SU-DHL-6 (cell line): ENCODE data around the gene MARCHF10.

ENCODE experiments used
- H2AFZ ChIP-seq: fragments of 200-600 bp; sonication (generic); 2 replicates; pipeline ENCODE4 v1.6.1; 2014; ENCODE audit warnings: low read depth, mild to moderate bottlenecking, moderate library complexity, mixed read lengths, antibody characterized with exemption, low read length; ENCODE audit not compliant: severe bottlenecking
- H3F3A ChIP-seq: fragments of 200-600 bp; shearing (Covaris generic); 2 replicates; pipeline ENCODE4 v1.6.0; 2016; ENCODE audit warnings: antibody characterized with exemption, mild to moderate bottlenecking; ENCODE audit not compliant: insufficient read depth
- H3K27ac ChIP-seq: fragments of 200-600 bp; sonication (generic); 2 replicates; pipeline ENCODE4 v1.5.1; 2016; ENCODE audit warnings: low read depth, mild to moderate bottlenecking, low read length, moderate library complexity, mixed read lengths
- H3K27me3 ChIP-seq: fragments of 200-600 bp; sonication (generic), shearing (Covaris generic); 2 replicates; pipeline ENCODE4 v1.6.0; 2014; ENCODE audit warnings: mild to moderate bottlenecking, low read length
- H3K36me3 ChIP-seq: fragments of 200-600 bp; sonication (generic); 2 replicates; pipeline ENCODE4 v1.6.1; 2014; ENCODE audit warnings: mild to moderate bottlenecking, low read length, mixed read lengths
- H3K4me2 ChIP-seq: fragments of 300-600, 200-600 bp; shearing (Covaris generic), sonication (generic); 2 replicates; pipeline ENCODE4 v1.6.0; 2014; ENCODE audit warnings: low read length, low read depth, mild to moderate bottlenecking; ENCODE audit not compliant: poor library complexity, severe bottlenecking
- H3K4me3 ChIP-seq: fragments of 200-600 bp; sonication (generic); 2 replicates; pipeline ENCODE4 v1.5.1; 2014; ENCODE audit warnings: antibody characterized with exemption, low read length, mild to moderate bottlenecking, mixed read lengths; ENCODE audit not compliant: insufficient read depth, poor library complexity, severe bottlenecking
- H3K79me2 ChIP-seq: fragments of 200-600 bp; sonication (generic); 2 replicates; pipeline ENCODE4 v1.6.1; 2014; ENCODE audit warnings: mild to moderate bottlenecking, low read length, moderate library complexity; ENCODE audit not compliant: insufficient read depth
- H3K9ac ChIP-seq: fragments of 200-600 bp; sonication (generic); 2 replicates; pipeline ENCODE4 v1.7.0; 2014; ENCODE audit warnings: mild to moderate bottlenecking, low read length
- H3K9me2 ChIP-seq: fragments of 200-600 bp; sonication (generic); replicated peaks from 2 replicates; pipeline ENCODE4 v1.6.1; 2014; ENCODE audit warnings: low read length; ENCODE audit not compliant: insufficient read depth
- H3K9me3 ChIP-seq: fragments of 200-600 bp; sonication (generic); 2 replicates; pipeline ENCODE4 v1.6.1; 2014; ENCODE audit warnings: low read length, mixed read lengths; ENCODE audit not compliant: insufficient read depth
- H4K20me1 ChIP-seq: fragments of 200-600 bp; sonication (generic); 2 replicates; pipeline ENCODE4 v1.6.1; 2014; ENCODE audit warnings: low read depth, mild to moderate bottlenecking, antibody characterized with exemption, low read length, moderate library complexity, mixed read lengths
- CTCF ChIP-seq: fragments of 200-600 bp; sonication (generic); IDR thresholded peaks from one replicate; pipeline ENCODE4 v1.5.1; 2017; ENCODE audit warnings: antibody characterized with exemption, mild to moderate bottlenecking, low read length, moderate library complexity; ENCODE audit not compliant: insufficient read depth, poor library complexity, severe bottlenecking
- EZH2phosphoT487 ChIP-seq: fragments of 200-600 bp; sonication (generic), shearing (Covaris generic); conservative IDR thresholded peaks from 2 replicates; pipeline ENCODE4 v1.6.1; 2018; ENCODE audit warnings: mild to moderate bottlenecking, antibody characterized with exemption, low read length, moderate library complexity, mixed read lengths

The MARCHF10 gene

GRCh38 chr17:62735044-62735651, 73.0 kb downstream of the MARCHF10 start:
- Histone ChIP-seq H3K27ac (no peak overlapping the region), H3K79me2 (no peaks in the 10 kb centered on the region), H4K20me1 (no peaks in the 10 kb centered on the region), H3K9ac (no peak overlapping the region), H3K9me3 (no peaks in the 10 kb centered on the region), H3F3A (no peaks in the 10 kb centered on the region), H3K4me2 (no peak overlapping the region), H3K4me3 (no peak overlapping the region), H3K9me2 (no peaks in the 10 kb centered on the region), H3K36me3 (no peaks in the 10 kb centered on the region), H3K27me3 (no peaks in the 10 kb centered on the region), H2AFZ (no peak overlapping the region)
- no peak for TF ChIP-seq CTCF
- no peak for TF ChIP-seq EZH2phosphoT487

GRCh38 chr17:62732125-62732524, 76.0 kb downstream of the MARCHF10 start:
- TF ChIP-seq CTCF = no peak
- TF ChIP-seq EZH2phosphoT487 = no peak

GRCh38 chr17:62727916-62728672, 80.0 kb downstream of the MARCHF10 start:
- Histone ChIP-seq H3K27ac (no peak overlapping the region), H4K20me1 (no peaks in the 10 kb centered on the region), H3F3A (no peaks in the 10 kb centered on the region), H3K4me2 (no peak overlapping the region), H2AFZ (no peak overlapping the region), H3K36me3 (no peaks in the 10 kb centered on the region), H3K9ac (no peak overlapping the region), H3K9me3 (no peaks in the 10 kb centered on the region), H3K4me3 (no peak overlapping the region), H3K27me3 (no peaks in the 10 kb centered on the region), H3K79me2 (no peaks in the 10 kb centered on the region), H3K9me2 (no peaks in the 10 kb centered on the region)
- TF ChIP-seq EZH2phosphoT487 = no peak
- TF ChIP-seq CTCF = no peak

More at GRCh38 chr17:62732125-62732524, 76.0 kb downstream of the MARCHF10 start:
- Histone ChIP-seq H3K36me3 (no peaks in the 10 kb centered on the region), H3K9me3 (no peaks in the 10 kb centered on the region), H3F3A (no peaks in the 10 kb centered on the region), H3K27ac (no peak overlapping the region), H3K9me2 (no peaks in the 10 kb centered on the region), H4K20me1 (no peaks in the 10 kb centered on the region), H3K9ac (no peak overlapping the region), H3K27me3 (no peaks in the 10 kb centered on the region), H2AFZ (no peak overlapping the region), H3K4me3 (no peak overlapping the region), H3K79me2 (no peaks in the 10 kb centered on the region), H3K4me2 (no peak overlapping the region)
